Measurements from ENCODE around the gene LRRC28.

DNA sequence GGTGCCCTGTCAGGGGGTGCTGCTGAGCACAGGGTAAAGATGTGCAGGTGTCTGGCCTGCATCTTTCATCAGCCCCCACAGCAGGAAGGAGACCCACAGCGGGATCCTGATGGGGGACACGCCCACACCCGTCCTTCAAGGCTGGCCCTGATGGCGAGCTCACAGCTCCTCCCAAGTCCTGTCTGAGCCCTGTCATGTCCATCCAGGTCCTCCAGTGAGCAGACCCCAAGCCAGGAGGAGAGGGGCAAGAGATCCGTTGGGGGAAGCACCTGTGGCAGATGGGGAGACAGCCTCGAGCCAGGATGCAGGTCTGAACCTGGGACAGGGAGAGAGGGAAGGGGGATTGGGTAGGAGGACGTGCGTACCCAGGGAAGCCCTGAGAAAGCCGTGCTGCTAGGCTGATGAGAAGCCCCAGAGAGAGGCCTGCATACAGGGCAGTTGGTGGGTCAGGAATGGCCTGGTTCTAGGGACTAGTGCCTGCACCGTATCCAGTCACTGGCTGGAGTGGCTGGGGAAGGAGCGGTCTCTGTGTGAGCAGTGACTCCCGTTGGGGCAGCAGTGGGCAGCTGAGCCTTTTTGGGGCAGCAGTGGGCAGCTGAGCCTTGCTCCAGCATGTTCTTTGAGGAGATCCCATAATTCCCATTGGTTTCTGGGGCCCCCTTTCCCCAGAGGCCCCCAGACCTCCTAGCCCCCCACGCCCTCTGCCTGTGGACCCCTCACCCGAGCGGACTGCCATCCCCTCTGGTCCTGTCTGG lies 181.2 kb downstream of the LRRC28 start:
- TF ChIP-seq POLR2A (IDR thresholded peaks at IDR 0.05): no peak
- TF ChIP-seq, protein P1, sequence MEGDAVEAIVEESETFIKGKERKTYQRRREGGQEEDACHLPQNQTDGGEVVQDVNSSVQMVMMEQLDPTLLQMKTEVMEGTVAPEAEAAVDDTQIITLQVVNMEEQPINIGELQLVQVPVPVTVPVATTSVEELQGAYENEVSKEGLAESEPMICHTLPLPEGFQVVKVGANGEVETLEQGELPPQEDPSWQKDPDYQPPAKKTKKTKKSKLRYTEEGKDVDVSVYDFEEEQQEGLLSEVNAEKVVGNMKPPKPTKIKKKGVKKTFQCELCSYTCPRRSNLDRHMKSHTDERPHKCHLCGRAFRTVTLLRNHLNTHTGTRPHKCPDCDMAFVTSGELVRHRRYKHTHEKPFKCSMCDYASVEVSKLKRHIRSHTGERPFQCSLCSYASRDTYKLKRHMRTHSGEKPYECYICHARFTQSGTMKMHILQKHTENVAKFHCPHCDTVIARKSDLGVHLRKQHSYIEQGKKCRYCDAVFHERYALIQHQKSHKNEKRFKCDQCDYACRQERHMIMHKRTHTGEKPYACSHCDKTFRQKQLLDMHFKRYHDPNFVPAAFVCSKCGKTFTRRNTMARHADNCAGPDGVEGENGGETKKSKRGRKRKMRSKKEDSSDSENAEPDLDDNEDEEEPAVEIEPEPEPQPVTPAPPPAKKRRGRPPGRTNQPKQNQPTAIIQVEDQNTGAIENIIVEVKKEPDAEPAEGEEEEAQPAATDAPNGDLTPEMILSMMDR (IDR thresholded peaks at IDR 0.05): no peak
- TF ChIP-seq POLR2AphosphoS5 (IDR thresholded peaks at IDR 0.05): no peak

Measured in breast epithelium (tissue), 3 donors.